Kidney (tissue), 14 donors: Measurements from ENCODE around the gene ANKRD31. TPM values are rescaled to one million over a fixed set of nuclear protein-coding genes. Genes with fewer than 3 reads are reported as not detected.
"Not testable (repeated sequence)": the region's sequence is repeated elsewhere in the genome, so short reads cannot be mapped to it uniquely, and the experiment has no call there.

ENCODE experiments used
- DNase-seq, 5 donors: peaks; one replicate each; pipeline ENCODE4 v3.0.0-alpha.2; 2013 to 2020
- FAIRE-seq: peaks from 2 replicates; lab custom pipeline; 2012; peaks lifted over from hg19 to GRCh38; lab: Jason Lieb, UNC
- H3K27ac ChIP-seq, 2 donors: one replicate each; pipeline ENCODE4 v1.7.0; 2013; ENCODE audit warnings: low read depth in 2 of 2, low read length in 2 of 2, inconsistent platforms in 1 of 2
- H3K27me3 ChIP-seq: one replicate; pipeline ENCODE4 v1.7.1; 2013; ENCODE audit warnings: low read length, inconsistent platforms; ENCODE audit not compliant: control insufficient read depth, insufficient read depth
- H3K36me3 ChIP-seq, 3 donors: one replicate each; pipeline versions ENCODE4 v1.7.0 to v1.7.1; 2013; ENCODE audit warnings: low read length in 3 of 3, control low read depth in 1 of 3, inconsistent platforms in 1 of 3; ENCODE audit not compliant: insufficient read depth in 3 of 3, control insufficient read depth in 2 of 3
- H3K4me1 ChIP-seq, 3 donors: one replicate each; pipeline versions ENCODE4 v1.7.0 to v1.7.1; 2013; ENCODE audit warnings: low read length in 3 of 3, inconsistent platforms in 1 of 3, low read depth in 1 of 3; ENCODE audit not compliant: control insufficient read depth in 2 of 3, insufficient read depth in 2 of 3
- H3K4me3 ChIP-seq, 3 donors: one replicate each; pipeline versions ENCODE4 v1.7.0 to v1.8.1; 2013; ENCODE audit warnings: low read length in 3 of 3, control low read depth in 1 of 3, inconsistent platforms in 1 of 3
- H3K9ac ChIP-seq, 3 donors: one replicate each; pipeline versions ENCODE4 v1.7.0 to v1.7.1; 2013; ENCODE audit warnings: low read length in 3 of 3, control low read depth in 1 of 3, inconsistent platforms in 1 of 3
- H3K9me3 ChIP-seq, 3 donors: one replicate each; pipeline versions ENCODE4 v1.7.0 to v1.7.1; 2013; ENCODE audit warnings: low read length in 3 of 3, control low read depth in 1 of 3, inconsistent platforms in 1 of 3; ENCODE audit not compliant: control insufficient read depth in 2 of 3, insufficient read depth in 1 of 3
- intact Hi-C: fragments of 100-400 bp; cut with DNase I; formaldehyde crosslinking; loops from one replicate; pipeline ENCODE4 v1.11.1; 2022
- polyA plus RNA-seq: library from polyadenylated mRNA; stranded (reverse); fragments of 350-450 nt; fragmentation: Illumina TruSeq; extraction: RNeasy Lipid Tissue Mini Kit (QIAGEN cat#74804); gene quantifications from one replicate; pipeline ENCODE4 v1.2.3, GENCODE V29; 2014; ENCODE audit warnings: low read depth, low replicate concordance; ENCODE audit not compliant: insufficient read depth
- total RNA-seq: library from RNA; stranded (reverse); fragmentation: NEBNext Ultra II Directional; extraction: Animal tissue kit (Norgen Biotek cat#: 25700); gene quantifications from one replicate; pipeline ENCODE4 v1.2.1, GENCODE V29; 2021
- TF ChIP-seq, protein P1 (sequence below): IDR thresholded peaks from 3 replicates; pipeline ENCODE4 v1.5.1; 2012; ENCODE audit warnings: mild to moderate bottlenecking, moderate library complexity, borderline replicate concordance; ENCODE audit not compliant: insufficient read depth; ENCODE audit errors: extremely low read depth
- donor health status: control.
- donor health status: control.
- donor health status: control.
- donor health status: control.
- donor health status: control.
- donor health status: DM: yes; HTN: yes; CAD: no.
- donor health status: Normal renal cell carcinoma (clear cell type).

Gene ANKRD31
- total and polyA plus RNA-seq, 2 donors from 2014 or later: 0.17 to 0.38 TPM

- DNase-seq (no peak), FAIRE-seq (no peak)
- Histone ChIP-seq H3K27ac (no peak overlapping the region), H3K9me3 (no peaks in the 10 kb centered on the region), H3K27me3 (no peaks in the 10 kb centered on the region), H3K36me3 (no peaks in the 10 kb centered on the region), H3K4me1 (no peaks in the 10 kb centered on the region), H3K4me3 (no peak overlapping the region), H3K9ac (no peak overlapping the region)
- intact Hi-C loops: no loop called here
- TF ChIP-seq, protein P1, sequence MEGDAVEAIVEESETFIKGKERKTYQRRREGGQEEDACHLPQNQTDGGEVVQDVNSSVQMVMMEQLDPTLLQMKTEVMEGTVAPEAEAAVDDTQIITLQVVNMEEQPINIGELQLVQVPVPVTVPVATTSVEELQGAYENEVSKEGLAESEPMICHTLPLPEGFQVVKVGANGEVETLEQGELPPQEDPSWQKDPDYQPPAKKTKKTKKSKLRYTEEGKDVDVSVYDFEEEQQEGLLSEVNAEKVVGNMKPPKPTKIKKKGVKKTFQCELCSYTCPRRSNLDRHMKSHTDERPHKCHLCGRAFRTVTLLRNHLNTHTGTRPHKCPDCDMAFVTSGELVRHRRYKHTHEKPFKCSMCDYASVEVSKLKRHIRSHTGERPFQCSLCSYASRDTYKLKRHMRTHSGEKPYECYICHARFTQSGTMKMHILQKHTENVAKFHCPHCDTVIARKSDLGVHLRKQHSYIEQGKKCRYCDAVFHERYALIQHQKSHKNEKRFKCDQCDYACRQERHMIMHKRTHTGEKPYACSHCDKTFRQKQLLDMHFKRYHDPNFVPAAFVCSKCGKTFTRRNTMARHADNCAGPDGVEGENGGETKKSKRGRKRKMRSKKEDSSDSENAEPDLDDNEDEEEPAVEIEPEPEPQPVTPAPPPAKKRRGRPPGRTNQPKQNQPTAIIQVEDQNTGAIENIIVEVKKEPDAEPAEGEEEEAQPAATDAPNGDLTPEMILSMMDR: no peak
Measured at GRCh38 chr5:75226916-75227315, 9.8 kb downstream of the ANKRD31 start.

GRCh38 chr5:75225506-75225905, 11.2 kb downstream of the ANKRD31 start:
- intact Hi-C loops: no loop called here
- H3K9me3 ChIP-seq: no peaks in the 10 kb centered on the region

DNA sequence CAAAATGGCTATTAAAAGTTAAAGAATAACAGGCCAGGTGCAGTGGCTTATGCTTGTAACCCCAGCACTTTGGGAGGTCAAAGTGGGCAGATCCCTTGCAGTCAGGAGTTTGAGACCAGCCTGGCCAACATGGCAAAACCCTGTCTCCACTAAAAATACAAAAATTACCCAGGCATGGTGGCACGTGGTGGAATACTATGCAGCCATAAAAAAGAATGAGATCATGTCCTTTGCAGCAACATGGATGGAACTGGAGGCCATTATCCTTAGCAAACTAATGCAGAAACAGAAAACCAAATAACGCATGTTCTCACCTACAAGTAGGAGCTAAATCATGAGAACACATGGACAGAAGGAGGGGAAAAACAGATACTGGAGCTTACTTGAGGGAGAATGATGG, 15.9 kb downstream of the ANKRD31 start:
- H3K4me1 ChIP-seq, FAIRE-seq, H3K27me3 ChIP-seq, H3K9me3 ChIP-seq, H3K4me3 ChIP-seq, H3K9ac ChIP-seq, intact Hi-C loops, DNase-seq, H3K27ac ChIP-seq, H3K36me3 ChIP-seq: not testable (repeated sequence)

More at GRCh38 chr5:75225506-75225905, 11.2 kb downstream of the ANKRD31 start:
- Histone ChIP-seq H3K27me3 (no peaks in the 10 kb centered on the region), H3K4me3 (no peak overlapping the region), H3K9ac (no peak overlapping the region), H3K27ac (no peak overlapping the region), H3K4me1 (no peaks in the 10 kb centered on the region), H3K36me3 (no peaks in the 10 kb centered on the region)
- TF ChIP-seq, protein P1: no peak
- FAIRE-seq (no peak), DNase-seq (no peak)

DNA sequence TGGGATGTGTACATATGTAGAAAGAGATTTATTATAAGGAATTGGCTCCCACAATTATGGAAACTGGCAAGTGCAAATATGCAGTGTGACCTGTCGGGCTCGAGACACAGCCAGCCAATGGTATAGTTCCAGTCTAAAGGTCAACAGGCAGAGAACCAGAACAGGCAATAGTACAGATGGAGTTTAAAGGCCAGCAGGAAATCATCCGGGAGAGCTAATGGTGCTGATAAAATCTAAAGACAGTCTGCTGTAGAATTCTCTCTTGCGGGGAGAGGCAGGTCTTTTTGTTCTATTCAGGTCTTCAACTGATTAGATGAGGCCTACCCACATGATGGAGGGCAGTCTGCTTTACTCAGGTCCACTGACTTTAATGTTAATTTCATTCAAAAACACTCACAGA, 21.8 kb downstream of the ANKRD31 start:
- H3K9ac ChIP-seq: no peak overlapping the region
- peaks cover 0 to 5% (median 0%) of the 10 kb centered on the region in 3 donors for H3K9me3 ChIP-seq
- intact Hi-C loops: no loop called here
- H3K27ac ChIP-seq: no peak overlapping the region
- no peaks in the 10 kb centered on the region for H3K36me3 ChIP-seq
- H3K27me3 ChIP-seq: no peaks in the 10 kb centered on the region
- peaks cover 0 to 2% (median 0%) of the 10 kb centered on the region in 3 donors for H3K4me1 ChIP-seq
- TF ChIP-seq, protein P1: no peak
- FAIRE-seq (no peak), DNase-seq (no peak)
- H3K4me3 ChIP-seq: no peak overlapping the region
